HG02981 (cell line): Measurements from ENCODE around the gene ATXN7L1.
"Not testable (repeated sequence)": the region's sequence is repeated elsewhere in the genome, so short reads cannot be mapped to it uniquely, and the experiment has no call there.

Experiments used
- ATAC-seq: cut with Tn5 transposase; IDR thresholded peaks from one replicate; pipeline ENCODE4 v1.9.1; 2021; ENCODE audit warnings: mild to moderate bottlenecking, moderate library complexity; ENCODE audit not compliant: unreplicated experiment

Gene ATXN7L1

DNA sequence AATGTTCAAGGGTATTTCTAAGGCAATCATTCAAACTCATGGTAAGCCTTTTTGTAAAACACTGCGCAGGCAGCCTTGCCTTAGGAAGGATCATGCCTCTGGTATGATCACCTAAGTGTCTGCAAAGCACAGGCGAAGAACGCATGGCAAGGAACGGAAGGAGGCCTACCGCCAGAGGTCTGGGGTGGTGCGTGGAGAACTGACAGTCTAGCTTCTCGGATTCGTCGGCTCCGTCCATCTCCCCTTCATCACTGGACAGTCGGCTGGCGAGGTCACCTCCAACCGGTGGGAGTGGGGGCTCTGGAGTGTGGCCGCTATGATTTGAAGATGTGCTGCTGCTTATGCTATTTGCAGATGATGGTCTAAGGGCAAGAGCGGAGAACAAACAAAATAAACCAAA, 252.5 kb downstream of the ATXN7L1 start:
- no peak for ATAC-seq

DNA sequence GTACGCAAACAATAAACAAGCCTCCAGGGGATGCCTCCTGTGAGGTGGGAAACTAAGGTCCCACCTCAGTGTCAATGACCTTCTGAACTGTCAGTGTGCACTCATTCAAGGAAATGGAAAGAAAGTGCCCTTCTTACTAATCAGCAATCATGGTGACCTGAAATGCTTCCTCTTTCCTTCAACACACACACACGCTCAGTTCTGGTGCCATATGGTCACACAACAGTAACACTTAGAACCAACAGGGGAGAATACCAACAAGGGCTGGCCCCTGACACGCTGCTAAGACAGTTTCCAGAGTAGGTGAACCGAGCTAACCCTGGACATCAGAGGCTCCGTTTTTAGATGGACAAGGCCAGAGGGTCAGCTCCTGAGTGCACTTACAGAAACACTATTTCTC, 253.0 kb downstream of the ATXN7L1 start:
- no peak for ATAC-seq

DNA sequence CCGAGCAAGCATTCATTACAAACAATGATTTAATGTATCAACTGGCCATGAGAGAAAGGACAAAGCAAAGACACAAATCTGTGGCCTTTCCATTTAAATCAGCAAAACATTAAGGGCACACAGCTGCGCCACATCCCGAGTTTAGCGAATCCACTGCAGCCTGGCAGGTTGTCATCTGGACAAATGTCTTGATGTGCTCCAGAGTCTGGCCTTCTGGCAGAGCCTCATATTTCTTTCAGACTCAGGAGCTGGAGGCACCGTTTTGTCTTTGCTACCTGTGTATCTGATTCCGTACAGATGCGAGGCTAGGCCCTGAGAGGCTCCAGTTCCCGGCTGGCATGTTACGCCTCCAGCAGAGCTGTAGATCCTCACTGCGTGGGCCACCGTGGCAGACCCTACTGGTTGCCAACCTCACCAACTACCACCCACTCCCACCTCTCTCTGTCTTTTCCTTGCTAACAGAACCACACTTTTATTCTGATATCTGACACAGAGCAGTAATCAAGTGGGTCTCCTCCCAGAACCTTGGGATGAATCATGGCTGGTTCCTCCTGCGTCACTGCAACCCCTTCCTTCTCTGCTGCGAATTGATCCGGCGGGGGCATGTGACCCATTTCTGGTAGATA, 254.2 kb downstream of the ATXN7L1 start:
- no peak for ATAC-seq

DNA sequence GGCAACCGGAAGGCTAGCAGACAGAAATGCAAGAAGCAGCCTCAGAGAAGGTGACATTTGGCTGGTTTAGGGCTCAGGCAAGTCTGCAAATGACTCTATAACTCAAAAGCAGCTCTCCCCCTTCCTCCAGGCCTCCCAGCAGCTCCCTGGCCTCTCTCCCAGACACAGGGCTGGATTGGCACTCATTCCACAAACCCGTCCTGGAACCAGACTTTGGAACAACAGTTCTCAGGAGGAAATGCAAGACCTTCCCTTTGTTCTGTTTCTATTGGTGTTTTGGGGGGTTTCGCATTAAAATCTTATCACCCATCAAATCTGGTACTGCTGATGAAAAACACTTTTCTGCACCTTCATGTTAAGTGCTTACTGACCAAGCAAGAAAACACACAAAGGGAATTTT, 254.8 kb downstream of the ATXN7L1 start:
- no peak for ATAC-seq

DNA sequence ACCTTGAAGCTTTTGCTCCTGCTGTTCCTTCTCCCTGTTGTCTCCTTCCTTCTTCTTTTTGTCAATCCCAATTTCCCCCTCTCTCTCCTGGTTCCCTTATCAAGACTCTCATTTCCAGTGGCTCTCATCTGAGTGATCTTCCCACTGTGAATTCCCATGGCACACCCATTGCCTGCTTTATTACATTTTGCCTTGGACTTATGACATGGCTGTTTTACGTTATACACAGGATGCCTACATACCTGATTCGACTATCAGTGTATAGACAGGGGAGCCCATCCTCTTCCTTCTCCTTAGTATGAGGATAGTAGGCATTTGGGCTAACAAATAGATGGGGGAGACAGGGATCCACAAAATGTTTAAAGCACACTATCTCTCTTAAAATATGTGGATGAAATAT, 255.2 kb downstream of the ATXN7L1 start:
- no peak for ATAC-seq

DNA sequence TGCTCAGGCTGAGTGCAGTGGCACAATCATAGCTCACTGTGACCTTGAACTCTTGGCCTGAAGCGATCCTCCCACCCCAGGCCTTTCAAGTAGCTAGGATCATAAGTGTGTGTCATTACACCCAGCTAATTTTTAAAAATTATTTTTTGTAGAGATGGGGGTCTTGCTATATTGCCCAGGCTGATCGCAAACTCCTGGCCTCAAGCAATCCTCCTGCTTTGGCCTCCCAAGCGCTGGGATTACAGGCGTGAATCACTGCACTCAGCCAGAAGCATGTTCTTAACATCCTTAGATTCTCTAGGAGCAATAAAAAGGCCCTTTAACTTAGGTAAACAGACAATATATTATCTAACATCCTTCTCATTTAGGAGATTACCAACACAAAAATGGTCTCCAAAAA, 256.8 kb downstream of the ATXN7L1 start:
- ATAC-seq = no peak

DNA sequence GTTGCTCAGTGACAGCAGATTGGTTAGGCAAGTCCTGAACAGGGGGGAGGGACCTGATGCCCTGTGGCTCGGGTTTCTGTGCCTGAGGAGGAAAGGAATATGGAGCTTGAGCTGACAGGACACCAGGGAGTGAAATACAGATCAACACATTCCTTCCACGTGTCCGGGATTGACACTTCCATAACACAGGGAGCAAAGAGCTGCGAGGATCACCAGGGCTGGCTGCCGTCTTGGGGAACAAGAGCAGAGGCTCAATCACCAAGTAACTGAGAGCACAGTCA, 258.4 kb downstream of the ATXN7L1 start:
- no peak for ATAC-seq

DNA sequence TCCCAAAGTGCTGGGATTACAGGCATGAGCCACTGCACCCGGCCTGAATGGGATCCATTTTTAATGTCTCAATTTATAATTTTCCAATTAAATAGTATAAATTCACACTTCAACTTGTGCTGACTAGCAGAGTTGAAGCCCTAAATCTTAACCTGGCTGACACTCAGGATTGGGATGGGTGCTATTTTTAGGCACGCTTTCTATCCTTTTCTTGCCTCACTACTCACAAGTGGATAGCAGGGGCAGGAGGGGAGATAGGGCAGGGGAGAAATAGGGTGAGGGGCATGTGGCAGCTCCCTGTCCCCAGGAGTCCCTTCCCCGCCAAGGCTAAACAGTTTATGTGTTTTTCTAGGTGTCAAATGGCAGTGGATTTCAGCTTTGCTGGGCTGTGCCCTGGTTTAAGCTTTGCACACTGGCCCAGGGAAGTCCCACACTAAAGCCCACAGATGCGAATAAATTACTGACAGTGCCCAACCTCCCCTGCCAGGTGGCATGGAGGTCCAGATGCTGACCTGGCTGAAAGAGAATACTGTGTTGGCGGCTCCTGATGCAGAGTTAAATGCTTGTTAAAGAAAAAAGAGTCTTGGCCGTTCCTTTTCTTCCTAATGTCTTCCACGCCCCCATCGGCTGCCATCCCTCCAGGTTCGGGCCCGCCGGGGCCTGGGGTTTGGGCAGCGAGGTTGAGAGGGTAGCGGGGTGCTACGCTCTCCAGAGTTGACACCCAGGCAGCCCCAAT, 259.0 kb downstream of the ATXN7L1 start:
- ATAC-seq = no peak

DNA sequence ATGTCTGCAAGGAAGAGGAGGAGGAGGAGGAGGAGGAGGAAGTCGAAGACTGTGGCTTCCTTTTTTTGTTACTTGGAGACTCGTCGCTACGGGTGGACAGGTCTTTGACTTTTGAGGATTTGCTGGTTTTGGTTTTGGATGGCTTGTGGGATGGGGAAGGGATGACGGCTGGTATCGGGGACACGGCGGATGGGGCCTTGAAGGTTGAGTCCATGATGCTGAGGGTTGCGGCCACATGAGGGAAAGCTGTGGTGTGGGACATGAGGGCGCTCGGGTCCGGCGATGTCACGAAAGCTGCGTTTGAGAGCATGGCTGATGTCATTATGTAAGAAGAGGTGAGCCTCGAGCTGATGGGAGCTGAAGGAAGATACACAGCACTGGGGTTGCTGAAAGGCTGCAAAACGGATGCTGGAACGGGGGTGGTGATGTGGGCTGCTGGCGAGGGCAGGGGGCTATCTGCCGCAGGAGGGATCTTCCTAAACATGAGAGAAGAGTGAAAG, 262.0 kb downstream of the ATXN7L1 start:
- no peak for ATAC-seq

DNA sequence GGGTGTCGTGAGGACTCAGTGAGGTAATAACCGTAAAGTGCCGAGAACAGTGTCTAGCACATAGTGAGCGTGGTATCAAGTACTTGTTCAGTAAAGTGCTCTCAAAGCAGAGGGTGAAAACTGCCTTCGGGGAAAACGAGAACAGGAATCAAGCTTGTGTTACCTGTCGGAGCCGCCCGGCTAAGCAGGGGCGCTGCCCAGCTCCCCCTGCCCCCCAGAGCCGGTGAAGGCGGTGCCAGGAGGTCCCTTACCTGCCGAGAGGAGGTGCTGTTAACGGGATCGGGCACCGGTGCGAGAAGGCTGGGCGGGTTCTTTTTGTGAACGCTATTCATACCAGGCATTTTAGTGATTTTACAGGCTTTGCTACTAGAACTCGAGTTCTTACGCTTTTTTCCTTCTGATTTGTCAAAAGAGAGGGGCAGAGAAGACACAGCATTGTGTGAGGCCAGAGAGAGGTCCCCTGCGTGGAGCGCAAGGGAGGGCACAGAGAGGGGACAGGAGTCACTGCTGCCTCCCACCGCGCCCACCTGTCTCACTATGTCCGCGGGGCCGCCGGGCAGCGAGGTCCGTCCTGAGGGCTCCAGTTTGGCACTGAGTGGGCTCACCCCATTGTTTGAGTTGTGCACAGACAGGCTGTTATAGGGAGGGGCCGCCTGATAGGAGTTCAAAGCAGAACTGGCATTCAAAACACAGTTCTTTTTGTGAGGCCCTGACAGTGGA, 262.6 kb downstream of the ATXN7L1 start:
- no peak for ATAC-seq

DNA sequence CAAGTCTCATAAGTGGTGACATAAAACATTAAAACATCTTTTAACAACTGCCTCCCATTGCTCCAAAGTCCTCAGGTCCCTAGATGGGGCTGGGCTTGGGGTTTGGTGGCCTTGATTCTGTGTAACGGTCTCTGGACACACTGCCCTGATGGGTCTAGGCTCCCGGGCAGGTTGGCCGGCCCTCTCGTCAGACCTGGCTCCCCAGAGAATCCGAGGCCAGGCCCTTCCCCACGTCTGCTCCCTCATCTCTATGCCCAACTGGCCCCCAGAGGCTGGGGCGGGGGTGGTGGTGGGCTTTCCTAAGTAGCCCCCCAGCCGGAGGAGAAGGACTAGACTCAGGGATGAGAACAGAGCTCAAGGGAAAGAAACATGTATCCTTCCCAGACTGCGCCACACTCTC, 263.6 kb downstream of the ATXN7L1 start:
- ATAC-seq = no peak

DNA sequence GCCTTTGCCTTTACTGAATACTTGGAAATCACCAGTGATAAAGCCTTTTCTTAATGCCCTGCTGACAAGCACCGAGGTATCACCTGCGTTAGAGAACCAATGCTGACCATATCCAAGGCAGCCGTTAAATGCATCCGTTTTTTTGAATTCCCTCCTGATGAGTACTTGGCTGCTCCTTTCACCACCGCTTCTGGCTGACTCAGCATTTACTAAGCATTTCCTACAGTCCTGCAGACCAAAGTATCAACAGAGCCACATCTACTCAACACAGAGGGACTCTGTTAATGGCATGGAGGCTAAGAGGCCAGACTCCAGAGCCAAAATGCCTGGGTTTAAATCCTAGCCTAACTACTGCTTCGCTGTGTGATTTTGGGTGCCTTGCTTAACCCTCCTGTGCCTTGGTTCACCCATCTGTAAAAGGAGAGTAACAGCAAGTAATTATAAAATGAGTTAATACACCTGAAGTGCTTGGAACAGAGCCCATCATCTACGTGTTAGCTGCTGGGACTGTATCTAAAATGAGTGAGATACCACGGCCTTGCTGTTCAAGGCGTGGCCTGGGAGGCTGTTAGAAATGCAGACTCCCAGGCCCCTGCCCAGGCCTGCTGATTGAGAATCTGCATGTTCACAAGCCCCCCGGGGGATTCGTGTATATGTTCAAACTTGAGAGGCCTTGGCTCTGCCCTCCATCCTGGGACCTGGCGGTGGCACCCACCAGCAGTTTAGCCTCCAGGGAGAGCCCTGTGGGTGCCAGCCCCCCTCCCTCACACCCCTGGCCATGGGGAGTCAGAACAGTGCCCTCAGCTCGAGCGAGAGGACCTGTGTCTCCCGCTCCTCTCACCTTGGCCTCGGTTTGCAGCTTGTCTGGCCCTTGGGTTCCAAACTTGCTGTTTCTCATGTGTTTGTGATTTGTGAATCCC, 264.3 kb downstream of the ATXN7L1 start:
- ATAC-seq = no peak

DNA sequence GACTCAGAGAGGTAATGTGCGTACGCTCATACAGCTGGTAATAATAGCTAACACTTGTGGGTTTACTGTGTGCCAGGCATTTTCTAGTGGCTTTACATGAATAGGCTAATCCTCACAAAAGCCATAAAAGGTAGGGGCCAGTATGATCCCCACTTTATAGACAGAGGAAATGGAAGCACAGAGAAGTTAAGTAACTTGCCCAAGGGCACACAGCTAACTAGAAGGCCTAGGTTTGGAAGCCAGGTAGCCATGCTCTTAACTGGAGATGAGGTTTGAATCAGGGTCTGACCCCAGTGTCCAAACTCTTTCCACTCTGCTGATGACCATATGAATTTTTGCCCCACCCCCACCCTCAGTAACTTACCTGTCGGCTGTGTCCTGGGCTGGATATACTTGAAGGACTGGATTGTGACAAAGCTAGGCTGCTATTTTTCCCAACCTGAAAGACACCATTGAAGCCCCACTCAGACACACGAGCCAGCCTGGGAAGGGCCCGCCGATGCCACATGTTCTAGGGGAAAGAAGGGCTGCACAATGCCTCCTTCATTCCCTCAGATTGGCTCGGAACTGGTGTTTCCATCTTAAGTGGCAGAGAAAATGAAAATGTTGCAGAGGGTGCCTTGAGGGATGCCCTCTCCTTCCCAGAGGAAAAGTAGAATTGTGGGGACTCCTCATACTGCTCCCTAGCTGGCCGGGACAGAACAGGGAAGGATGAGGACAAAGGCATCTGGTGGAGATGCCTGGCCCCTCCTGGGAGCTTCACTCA, 266.1 kb downstream of the ATXN7L1 start:
- no peak for ATAC-seq

DNA sequence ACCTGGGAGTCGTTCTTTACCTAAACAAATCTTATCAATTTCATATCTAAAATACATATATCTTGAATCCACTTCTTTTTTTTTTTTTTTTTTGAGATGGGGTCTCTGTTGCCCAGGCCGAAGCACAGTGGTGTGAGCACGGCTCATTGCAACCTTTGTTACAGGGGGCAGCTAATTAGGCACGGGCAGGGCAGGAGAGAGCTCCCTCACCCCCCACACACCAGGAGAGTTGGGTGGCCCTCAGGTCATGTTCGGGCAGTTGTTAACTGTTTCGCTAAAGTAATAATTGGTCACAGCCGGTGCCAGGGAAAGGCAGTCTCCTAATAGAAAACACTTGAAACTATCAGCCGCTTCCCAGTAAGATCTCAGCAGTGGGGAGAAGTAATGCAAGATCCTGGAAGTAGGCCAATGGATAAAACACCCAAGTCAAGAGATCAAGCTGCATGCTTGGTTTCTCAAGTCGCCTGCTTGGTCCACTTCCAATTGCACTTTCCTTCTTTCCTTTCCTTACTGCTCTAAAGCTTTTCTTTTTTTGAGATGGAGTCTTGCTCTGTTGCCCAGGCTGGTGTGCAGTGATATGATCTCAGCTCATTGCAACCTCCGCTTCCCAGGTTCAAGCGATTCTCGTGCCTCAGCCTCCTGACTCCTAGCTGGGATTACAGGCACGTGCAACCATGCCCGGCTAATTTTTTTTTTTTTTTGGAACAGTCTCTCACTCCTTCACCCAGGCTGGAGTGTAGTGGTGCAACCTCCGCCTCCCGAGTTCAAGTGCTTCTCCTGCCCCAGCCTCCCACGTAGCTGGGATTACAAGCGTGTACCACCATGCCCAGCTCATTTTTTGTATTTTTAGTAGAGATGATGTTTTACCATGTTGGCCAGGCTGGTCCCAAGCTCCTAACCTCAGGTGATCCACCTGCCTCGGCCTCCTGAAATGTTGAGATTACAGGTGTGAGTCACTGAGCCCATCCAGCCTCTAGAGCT, 273.8 kb downstream of the ATXN7L1 start:
- ATAC-seq = no peak

DNA sequence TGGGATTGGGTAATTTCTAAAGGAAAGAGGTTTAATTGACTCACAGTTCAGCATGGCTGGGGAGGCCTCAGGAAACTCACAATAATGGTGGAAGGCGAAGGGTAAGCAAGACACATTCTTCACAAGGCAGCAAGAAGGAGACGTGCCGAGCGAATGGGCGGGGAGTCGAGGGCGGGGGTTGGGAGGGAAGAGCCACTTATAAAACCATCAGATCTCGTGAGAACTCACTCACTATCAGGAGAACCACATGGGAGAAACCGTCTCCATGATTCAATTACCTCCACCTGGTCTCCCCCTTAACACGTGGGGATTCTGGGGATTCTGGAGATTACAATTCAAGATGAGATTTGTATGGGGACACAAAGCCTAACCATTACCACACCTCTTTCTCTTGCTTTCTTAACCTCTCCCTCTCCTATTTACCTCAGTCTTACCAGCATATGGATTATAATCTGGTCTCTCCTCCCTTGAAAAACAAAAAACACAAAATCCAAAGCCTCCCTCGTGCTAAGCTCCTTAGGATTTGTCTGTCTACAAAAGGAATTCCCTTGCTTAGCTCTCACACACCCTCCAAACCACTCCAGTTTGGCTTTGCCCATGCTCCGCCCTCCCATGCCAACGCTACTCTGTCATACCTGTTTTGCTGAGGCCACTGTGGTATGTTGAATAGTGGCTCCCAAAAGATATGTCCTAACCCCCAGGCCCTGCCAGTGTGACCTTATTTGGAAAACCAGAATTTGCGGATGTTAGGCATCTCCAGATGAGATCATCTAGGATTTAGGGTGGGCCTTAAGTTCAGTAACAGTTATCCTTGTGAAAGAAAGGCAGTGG, 275.5 kb downstream of the ATXN7L1 start:
- no peak for ATAC-seq

DNA sequence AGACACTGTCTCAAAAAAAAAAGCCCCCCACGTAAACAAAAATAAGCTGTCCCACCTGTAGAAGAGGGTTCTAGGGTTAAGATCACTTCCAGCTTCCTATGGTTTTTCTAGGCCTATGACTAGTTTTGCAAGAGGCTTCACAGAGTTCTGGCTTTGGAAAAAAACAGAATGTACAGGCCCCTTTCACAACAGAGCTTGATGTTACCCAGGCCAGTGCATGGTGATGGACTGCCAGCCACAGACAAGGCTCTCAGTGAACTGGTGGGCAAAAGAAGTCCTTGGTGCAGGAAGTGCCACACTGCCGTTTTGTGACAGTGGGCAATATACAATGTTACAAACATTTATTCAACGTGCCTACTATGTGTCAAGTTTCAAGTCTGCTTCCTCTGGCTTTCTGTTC, 276.8 kb downstream of the ATXN7L1 start:
- no peak for ATAC-seq

DNA sequence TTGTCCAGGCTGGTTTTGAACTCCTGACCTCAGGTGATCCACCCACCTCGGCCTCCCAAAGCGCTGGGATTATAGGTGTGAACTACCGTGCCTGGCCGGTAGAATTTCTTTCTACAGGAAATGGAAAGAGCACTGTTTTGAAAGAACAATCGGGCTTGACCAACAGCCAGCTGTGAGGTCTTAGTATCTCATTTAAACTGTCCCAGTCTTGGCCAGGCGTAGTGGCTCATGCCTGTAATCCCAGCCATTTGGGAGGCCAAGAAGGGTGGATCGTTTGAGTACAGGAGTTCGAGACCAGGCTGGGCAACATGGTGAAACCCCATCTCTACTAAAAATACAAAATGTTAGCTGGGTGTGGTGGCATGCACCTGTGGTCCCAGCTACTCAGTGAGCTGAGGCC, 277.3 kb downstream of the ATXN7L1 start:
- ATAC-seq = not testable (repeated sequence)

DNA sequence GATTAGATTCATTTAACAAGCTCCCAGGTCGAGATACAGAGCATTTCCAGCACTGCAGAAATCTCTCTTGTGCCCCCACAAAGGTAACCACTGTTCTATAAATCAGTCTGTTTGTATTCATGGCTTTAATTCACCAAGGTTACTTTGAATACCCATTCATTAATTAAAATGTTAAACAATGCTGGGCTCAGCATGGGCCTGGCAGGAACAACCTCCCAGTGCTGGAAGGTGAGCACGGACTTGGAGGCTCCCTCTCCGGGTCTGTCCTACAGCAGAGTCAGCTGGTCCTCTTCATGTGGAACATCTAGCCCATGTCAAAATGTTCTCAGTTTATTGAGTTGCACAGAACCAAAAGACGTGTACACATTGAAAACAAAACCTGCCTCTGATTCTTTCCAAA, 279.5 kb downstream of the ATXN7L1 start:
- ATAC-seq = no peak
